ENCODE measurements around the gene ABCD2. TPM values are rescaled to one million over a fixed set of nuclear protein-coding genes. Genes with fewer than 3 reads are reported as not detected.

ABCD2 gene
- total RNA-seq = 1 to 10 TPM in 3 of 4 donors, under 1 TPM in 1; 0.29 to 3.5 (median 2.0) TPM

GRCh38 chr12:39619660-39620433 is at the start of gene ABCD2:
Gene ABCD2, minus strand, starts transcription at chr12:39619803. Its CDS starts 188 bp downstream, at chr12:39619615.
- peak within 1 kb of the TSS; percentile 81 to 88 for H3K27ac ChIP-seq
- H3K4me3 ChIP-seq = peak within 1 kb of the TSS; percentile 43 to 46
- intact Hi-C loops (cut with DNase I; ENCODE audit: low total_unique reads) = no loop called here
- peak; percentile 82 to 84 for DNase-seq
- no peaks in the 10 kb centered on the region for H3K27me3 ChIP-seq
- TF ChIP-seq POLR2A (IDR thresholded peaks at IDR 0.05) (peak; percentile 27 to 72), CTCF (IDR thresholded peaks at IDR 0.05) (peak in 1 of 4 experiments; percentile 11)
- H3K9me3 ChIP-seq = no peaks in the 10 kb centered on the region
- H3K4me1 ChIP-seq = no peaks in the 10 kb centered on the region
- no peaks in the 10 kb centered on the region for H3K36me3 ChIP-seq

DNA sequence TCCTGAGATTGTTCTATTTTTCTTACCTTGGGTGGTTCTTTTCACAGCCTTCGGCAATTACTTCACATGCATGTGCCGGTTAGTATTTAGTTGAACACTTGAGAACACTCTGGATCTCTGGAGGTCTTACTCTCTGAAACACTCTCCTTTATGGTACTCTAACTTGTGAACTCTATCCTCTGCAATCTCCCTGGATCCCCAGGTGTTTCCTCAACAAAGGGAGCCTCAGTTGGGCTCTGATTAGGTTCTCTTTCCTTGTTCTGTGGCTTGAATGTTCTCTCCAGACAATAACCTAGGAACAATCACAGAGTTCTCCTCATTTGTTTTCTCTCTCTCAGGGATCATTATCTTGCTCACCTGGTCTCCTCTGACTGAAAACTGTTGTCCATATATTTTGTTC is 40.5 kb upstream of the ABCD2 start:
- TF ChIP-seq CTCF (IDR thresholded peaks at IDR 0.05) (no peak), POLR2A (IDR thresholded peaks at IDR 0.05) (no peak)
- Histone ChIP-seq H3K27me3 (no peaks in the 10 kb centered on the region), H3K9me3 (no peaks in the 10 kb centered on the region), H3K4me3 (no peak overlapping the region), H3K27ac (no peak overlapping the region), H3K4me1 (no peaks in the 10 kb centered on the region), H3K36me3 (no peaks in the 10 kb centered on the region)
- intact Hi-C loops (cut with DNase I; ENCODE audit: low total_unique reads) = no loop called here
- no peak for DNase-seq

DNA sequence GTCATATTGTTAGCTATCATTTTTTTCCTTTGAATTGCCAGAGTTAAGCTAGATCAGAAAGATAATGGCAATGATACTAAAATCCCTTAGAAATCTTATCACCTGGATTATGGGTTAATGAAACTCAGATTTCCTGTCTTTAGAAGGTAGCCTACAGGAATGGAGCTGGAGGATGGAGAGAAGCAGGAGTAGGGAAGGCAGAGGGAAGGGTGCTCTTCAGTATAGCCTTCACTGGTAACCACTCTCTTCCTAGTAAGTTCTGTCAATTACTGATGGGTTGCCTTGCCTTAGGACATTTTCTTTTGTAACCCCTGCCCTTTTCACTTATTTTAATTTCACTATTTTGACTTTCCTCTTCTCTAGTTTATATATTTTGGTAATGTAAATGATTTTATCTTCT is 27.8 kb upstream of the ABCD2 start:
- TF ChIP-seq CTCF (IDR thresholded peaks at IDR 0.05) = no peak
- no peak for TF ChIP-seq POLR2A (IDR thresholded peaks at IDR 0.05)
- no peak for DNase-seq
- Histone ChIP-seq H3K27ac (no peak overlapping the region), H3K4me1 (no peaks in the 10 kb centered on the region), H3K36me3 (no peaks in the 10 kb centered on the region), H3K9me3 (no peaks in the 10 kb centered on the region), H3K27me3 (no peaks in the 10 kb centered on the region), H3K4me3 (no peak overlapping the region)
- intact Hi-C loops (cut with DNase I; ENCODE audit: low total_unique reads) = no loop called here

GRCh38 chr12:39646963-39647362 is 27.4 kb upstream of the ABCD2 start:
- no peaks in the 10 kb centered on the region for H3K36me3 ChIP-seq
- intact Hi-C loops (cut with DNase I; ENCODE audit: low total_unique reads) = no loop called here
- H3K27ac ChIP-seq = no peak overlapping the region
- H3K4me1 ChIP-seq = no peaks in the 10 kb centered on the region
- DNase-seq = no peak
- H3K9me3 ChIP-seq = no peaks in the 10 kb centered on the region
- H3K27me3 ChIP-seq = no peaks in the 10 kb centered on the region
- TF ChIP-seq POLR2A (IDR thresholded peaks at IDR 0.05) (no peak), CTCF (IDR thresholded peaks at IDR 0.05) (no peak)
- H3K4me3 ChIP-seq = no peak overlapping the region

DNA sequence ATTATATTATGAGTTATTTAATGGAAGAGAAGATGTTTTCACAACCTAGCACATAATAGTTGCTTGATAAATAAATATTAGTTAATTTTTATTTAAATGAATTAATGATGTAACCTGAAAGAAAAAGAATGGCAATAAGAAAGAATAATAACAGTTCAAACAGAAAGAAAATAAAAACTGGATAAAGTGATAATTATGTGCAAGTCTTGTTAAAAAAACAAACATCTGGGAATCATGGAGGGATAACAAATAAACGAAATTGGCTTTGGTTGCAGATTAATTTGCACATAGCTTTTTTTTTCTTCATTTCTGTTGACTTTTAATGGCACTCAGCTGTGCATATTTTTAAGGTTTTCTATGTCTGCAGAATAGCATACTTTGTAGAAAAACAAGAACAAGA is 23.4 kb upstream of the ABCD2 start:
- intact Hi-C loops (cut with DNase I; ENCODE audit: low total_unique reads) = no loop called here
- Histone ChIP-seq H3K27me3 (no peaks in the 10 kb centered on the region), H3K36me3 (no peaks in the 10 kb centered on the region), H3K4me1 (no peaks in the 10 kb centered on the region), H3K4me3 (no peak overlapping the region), H3K9me3 (no peaks in the 10 kb centered on the region), H3K27ac (no peak overlapping the region)
- DNase-seq = no peak
- TF ChIP-seq CTCF (IDR thresholded peaks at IDR 0.05) (no peak), POLR2A (IDR thresholded peaks at IDR 0.05) (no peak)

Data from uterus (tissue), 4 donors.